Activated naive CD4-positive, alpha-beta T cell (primary cell): ENCODE measurements around the gene MYL3.
"Not testable (repeated sequence)": the region's sequence is repeated elsewhere in the genome, so short reads cannot be mapped to it uniquely, and the experiment has no call there.

Experiments used
- DNase-seq, 4 experiments: peaks; one replicate each; lab custom pipeline; 2025; lab: John Stamatoyannopoulos, UW

MYL3 gene

GRCh38 chr3:46863261-46863782 lies at the start of gene MYL3:
Gene MYL3, minus strand, starts transcription at chr3:46863444. Its CDS starts 54 bp downstream, at chr3:46863390.
- DNase-seq = no peak

DNA sequence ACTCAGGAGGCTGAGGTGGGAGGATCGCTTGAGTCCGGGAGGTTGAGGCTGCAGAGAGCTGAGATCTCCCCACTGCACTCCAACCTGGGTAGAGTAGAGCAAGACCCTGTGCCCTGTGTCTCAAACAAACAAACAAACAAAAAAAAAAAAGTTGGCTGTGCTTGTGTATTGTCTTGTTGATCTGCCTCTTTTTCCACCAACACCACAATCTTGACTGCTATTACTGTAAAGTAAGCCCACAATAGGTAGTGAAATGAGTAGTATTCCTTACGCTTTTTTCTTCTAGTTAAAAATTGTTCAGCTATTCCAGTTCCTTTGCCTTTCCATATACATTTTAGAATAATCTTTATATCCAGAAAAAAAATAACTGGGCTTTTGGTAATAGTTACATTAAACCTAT lies 49.7 kb upstream of the MYL3 start:
- no peak for DNase-seq

- DNase-seq = not testable (repeated sequence)
These were observed 47.7 kb upstream of the MYL3 start for GRCh38 chr3:46910914-46911313.

GRCh38 chr3:46910166-46910760 lies 47.0 kb upstream of the MYL3 start:
- no peak for DNase-seq

- DNase-seq = peak; percentile 15 to 72 (median 58)
These were observed 46.4 kb upstream of the MYL3 start for GRCh38 chr3:46909535-46910161.

DNA sequence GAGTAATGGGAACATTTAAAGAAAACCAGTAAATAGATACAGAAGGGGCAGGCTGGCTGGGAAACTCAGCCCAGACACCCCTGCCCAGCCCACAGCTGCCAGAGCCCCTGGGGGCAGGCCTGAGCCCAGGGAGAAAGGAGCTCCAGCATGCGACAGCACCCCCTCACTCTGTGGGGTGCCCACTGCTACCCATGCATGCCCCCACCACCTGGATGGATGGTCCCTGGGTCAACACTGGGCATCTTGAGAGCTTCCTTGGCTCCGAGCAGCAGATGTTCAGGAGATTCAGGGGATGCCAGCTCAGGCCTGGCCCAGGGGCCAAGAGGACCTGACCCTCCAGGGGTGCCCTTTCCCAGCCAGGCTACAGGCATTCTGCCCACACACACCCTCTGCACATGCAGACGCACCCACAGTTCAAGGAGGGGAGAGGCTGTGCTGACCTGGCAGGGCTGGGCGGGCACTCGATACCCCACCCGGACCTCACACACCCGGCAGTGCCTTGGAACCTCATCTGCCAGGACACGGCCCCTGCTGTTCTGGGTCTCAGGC lies 45.8 kb upstream of the MYL3 start:
- DNase-seq = no peak

DNA sequence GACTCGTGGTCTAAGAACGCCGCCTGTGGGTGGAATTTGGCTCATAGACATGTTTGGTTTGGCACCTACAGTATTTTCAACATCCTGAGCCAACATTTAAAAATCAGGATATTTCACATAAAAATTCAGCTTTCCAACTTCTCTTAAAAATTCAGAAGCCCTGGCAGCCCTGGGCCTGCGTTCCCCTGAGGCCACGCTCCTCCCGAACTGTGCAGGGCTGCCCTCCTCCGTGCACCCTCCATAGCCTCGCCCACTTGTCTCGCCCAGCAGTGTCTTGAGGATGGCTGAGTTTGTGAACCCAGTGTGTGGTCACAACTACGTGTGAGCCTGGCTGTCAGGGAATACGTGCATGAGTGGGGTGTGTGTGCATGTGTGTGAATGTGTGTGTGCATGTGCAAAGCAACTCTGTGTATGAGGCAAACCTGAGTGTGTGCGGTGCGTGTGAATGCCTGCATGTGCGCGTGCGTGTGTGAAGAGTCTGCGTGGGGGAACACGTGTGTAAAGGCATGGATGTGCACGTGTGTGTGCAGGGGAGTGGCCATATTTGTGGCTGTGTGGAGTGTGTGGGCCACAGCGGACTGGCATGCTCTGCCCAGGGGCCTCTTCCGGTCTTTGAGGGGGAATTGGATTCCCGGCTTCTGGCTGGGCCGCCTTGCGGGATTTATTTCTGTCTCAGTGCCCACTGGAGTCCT lies 45.2 kb upstream of the MYL3 start:
- no peak for DNase-seq

- DNase-seq = no peak
These were observed 44.7 kb upstream of the MYL3 start for GRCh38 chr3:46907960-46908293.

- no peak for DNase-seq
These were observed 44.0 kb upstream of the MYL3 start for GRCh38 chr3:46907271-46907670.

GRCh38 chr3:46906471-46907058 lies 43.3 kb upstream of the MYL3 start:
- DNase-seq = no peak

GRCh38 chr3:46905661-46906451 lies 42.6 kb upstream of the MYL3 start:
- DNase-seq = no peak

- no peak for DNase-seq
These were observed 41.9 kb upstream of the MYL3 start for GRCh38 chr3:46905213-46905560.

DNA sequence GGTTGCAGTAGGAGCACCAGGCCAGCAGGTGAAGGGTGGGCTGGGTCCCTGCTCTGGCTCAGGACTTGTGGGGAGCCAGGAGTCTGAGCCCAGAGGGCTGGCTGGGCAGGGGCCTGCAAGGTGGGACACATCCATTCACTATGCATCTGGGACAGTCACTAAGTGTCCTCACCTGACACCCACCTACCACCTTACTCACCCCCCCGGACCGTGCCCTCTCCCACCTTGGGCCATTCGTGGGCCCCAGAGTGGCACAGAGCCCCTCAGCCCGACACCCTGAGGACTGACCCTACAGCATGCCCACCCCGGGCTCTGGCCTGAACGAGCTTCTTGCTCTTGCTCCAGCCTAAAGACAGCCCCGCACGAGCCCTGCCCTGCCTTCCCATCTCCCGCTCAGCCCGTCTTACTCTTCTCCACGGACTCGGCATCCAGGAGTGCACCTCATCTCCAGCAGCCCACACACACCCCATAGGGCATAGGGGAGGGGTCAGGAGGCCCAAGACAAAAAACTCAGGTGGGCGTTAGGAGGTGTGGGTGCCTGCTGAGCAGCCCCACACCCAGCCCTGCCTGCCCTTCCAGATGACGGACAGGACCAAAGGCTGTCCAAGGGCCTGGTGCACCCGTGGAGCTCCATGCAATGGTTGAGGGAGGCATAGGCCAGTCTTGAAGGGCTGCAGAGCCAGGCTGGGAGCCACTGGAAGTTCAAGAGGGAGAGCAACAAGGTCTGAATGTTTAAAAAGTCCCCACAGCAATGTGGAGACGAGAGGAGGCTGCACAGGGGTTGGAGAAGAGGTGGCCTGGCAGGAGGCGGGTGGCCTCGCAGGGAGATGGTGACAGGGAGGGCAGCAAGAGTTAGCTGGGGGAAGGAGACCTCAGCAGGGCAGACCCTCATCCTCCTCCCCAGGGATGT lies 41.3 kb upstream of the MYL3 start:
- no peak for DNase-seq

GRCh38 chr3:46903341-46904302 lies 40.4 kb upstream of the MYL3 start:
- no peak for DNase-seq

DNA sequence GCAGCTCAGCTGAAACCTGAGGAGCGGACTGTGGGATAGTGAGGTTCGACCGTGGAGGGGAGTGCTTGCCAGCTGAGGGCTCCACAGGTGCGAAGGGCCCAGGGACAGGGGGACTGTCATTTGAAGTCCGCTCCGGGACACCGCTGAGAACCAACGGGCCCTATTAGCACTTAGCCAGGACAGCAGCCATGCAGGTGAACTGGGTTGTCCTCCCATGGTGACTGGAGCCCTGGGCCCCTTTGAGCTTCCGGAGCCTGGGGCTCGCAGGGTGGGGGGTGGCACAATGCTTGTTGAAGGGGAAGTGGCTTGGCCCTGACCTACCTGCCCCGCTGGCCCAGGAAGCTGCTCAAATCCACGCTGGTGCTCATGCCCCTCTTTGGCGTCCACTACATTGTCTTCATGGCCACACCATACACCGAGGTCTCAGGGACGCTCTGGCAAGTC lies 39.0 kb upstream of the MYL3 start:
- no peak for DNase-seq

DNA sequence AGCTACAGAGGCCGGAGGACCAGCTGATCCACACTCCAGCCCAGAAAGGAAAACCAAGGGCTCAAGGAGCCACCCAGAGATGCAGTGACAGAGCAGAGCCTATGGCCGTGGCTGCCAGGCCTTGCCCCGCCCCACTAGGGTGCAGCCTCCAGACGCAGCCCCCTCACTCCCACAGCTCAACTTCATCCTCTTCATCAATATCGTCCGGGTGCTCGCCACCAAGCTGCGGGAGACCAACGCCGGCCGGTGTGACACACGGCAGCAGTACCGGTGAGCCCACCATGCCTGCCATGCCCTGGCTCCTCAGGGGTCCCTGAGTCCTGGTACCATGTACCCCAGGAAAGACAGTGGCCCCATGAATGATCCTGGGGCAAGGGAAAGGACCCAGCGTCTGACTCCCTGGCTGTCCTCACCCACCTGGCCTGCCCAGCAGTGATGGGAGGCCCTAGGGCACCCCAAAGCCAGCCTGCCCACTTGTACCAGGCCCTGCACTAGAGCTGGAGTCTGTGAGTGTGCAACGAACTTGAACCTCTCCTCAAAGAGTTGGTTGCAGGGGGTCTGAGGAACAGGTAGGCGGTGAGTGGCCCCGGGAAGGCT lies 38.4 kb upstream of the MYL3 start:
- DNase-seq = no peak

GRCh38 chr3:46901061-46901460 lies 37.8 kb upstream of the MYL3 start:
- no peak for DNase-seq

GRCh38 chr3:46900356-46900755 lies 37.1 kb upstream of the MYL3 start:
- no peak for DNase-seq

DNA sequence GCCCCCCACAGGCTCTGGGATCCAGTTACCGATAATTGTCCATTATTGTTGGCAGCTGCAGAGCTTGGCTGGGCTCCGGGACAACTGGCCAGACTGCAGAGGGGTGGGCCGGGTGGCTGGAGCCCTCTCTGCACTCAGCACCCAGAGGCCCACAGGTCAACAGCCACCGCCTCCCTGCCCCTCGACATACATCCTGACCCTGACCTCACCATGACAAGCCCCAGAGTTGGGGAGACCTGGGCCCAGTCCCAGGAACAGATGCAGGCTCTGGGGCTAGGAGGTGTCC lies 36.7 kb upstream of the MYL3 start:
- DNase-seq = no peak
